VCaP (cell line): ENCODE data around the gene CTNNA1.
"Not testable (repeated sequence)": the region's sequence is repeated elsewhere in the genome, so short reads cannot be mapped to it uniquely, and the experiment has no call there.

Experiments
- H3K27ac ChIP-seq: fragments of 450-650 bp; 2 replicates; pipeline ENCODE4 v1.5.1; 2017
- CTCF ChIP-seq: fragments of 450-650 bp; conservative IDR thresholded peaks from 2 replicates; pipeline ENCODE4 v1.5.1; 2017; ENCODE audit warnings: mild to moderate bottlenecking, moderate library complexity

The CTNNA1 gene

GRCh38 chr5:138807182-138807581, 54.0 kb downstream of the CTNNA1 start:
- H3K27ac ChIP-seq = no peak overlapping the region
- TF ChIP-seq CTCF = no peak

GRCh38 chr5:138809391-138809790, 56.2 kb downstream of the CTNNA1 start:
- no peak overlapping the region for H3K27ac ChIP-seq
- TF ChIP-seq CTCF = no peak

- not testable (repeated sequence) for H3K27ac ChIP-seq
Observed at GRCh38 chr5:138810861-138811260, 57.6 kb downstream of the CTNNA1 start.

GRCh38 chr5:138815529-138815928, 62.3 kb downstream of the CTNNA1 start:
- H3K27ac ChIP-seq = no peak overlapping the region
- TF ChIP-seq CTCF = no peak

GRCh38 chr5:138817241-138817640, 64.0 kb downstream of the CTNNA1 start:
- no peak overlapping the region for H3K27ac ChIP-seq
- no peak for TF ChIP-seq CTCF

- no peak overlapping the region for H3K27ac ChIP-seq
- no peak for TF ChIP-seq CTCF
Observed at GRCh38 chr5:138819081-138819480, 65.9 kb downstream of the CTNNA1 start.

GRCh38 chr5:138820695-138821094, 67.5 kb downstream of the CTNNA1 start:
- H3K27ac ChIP-seq = no peak overlapping the region
- no peak for TF ChIP-seq CTCF

- TF ChIP-seq CTCF = no peak
- H3K27ac ChIP-seq = no peak overlapping the region
Observed at GRCh38 chr5:138824516-138824915, 71.3 kb downstream of the CTNNA1 start.
